SU-DHL-6 (cell line): Measurements from ENCODE around the gene ARHGEF17.

Source experiments
- CTCF ChIP-seq: fragments of 200-600 bp; sonication (generic); IDR thresholded peaks from one replicate; pipeline ENCODE4 v1.5.1; 2017; ENCODE audit warnings: antibody characterized with exemption, mild to moderate bottlenecking, low read length, moderate library complexity; ENCODE audit not compliant: insufficient read depth, poor library complexity, severe bottlenecking
- EZH2phosphoT487 ChIP-seq: fragments of 200-600 bp; sonication (generic), shearing (Covaris generic); conservative IDR thresholded peaks from 2 replicates; pipeline ENCODE4 v1.6.1; 2018; ENCODE audit warnings: mild to moderate bottlenecking, antibody characterized with exemption, low read length, moderate library complexity, mixed read lengths

- TF ChIP-seq CTCF = no peak
- no peak for TF ChIP-seq EZH2phosphoT487
Observed at GRCh38 chr11:73406619-73407018, 98.5 kb downstream of the ARHGEF17 start.
